ENCODE data around the gene PSKH1. TPM values are rescaled to one million over a fixed set of nuclear protein-coding genes. Genes with fewer than 3 reads are reported as not detected.
A peak's percentile ranks its signal among the peaks of the same experiment; 100 is the strongest.

The PSKH1 gene
- polyA plus RNA-seq, 2 of the 4 experiments (the other 2 are of a cell fraction), result 15.1 to 15.8 TPM

DNA sequence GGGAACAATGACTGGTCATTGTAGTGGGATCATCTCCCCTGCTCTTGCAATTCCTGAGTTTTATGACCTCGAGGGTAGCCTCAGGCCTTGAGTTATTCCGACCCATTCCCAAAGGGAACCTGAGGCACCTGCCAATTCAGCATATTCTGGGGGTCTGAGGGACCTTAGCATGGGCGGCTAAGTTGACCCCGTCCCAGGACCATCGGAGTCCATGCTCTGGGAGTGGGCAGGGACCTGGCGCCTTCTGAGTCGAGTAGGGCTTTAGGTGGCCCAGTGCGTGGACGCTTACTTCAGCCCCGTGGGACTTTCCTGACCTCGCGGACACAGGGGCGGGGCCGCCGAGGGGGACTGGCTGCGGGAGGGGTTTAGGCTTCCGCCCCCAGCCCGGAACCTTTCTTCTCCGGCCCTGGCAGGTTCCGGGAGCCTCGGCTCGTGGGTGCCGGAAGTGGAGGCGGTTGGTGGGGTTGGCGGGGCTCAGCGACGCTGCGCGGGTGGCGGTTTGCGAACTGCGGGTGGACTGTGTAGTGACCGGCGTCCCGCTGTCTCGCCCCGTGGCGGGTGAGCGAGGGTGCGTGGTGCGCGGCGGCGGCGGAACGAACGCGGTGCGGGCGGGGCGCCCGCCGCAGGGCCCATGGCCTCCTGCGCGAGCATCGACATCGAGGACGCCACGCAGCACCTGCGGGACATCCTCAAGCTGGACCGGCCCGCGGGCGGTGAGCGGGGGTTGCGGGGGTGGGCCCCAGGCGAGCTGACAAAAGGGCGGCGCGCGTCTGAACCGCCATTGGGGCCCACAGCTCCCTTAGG, 20.2 kb upstream of the PSKH1 start, which contains the start of gene EDC4 (continued):
- TF ChIP-seq, protein P1, sequence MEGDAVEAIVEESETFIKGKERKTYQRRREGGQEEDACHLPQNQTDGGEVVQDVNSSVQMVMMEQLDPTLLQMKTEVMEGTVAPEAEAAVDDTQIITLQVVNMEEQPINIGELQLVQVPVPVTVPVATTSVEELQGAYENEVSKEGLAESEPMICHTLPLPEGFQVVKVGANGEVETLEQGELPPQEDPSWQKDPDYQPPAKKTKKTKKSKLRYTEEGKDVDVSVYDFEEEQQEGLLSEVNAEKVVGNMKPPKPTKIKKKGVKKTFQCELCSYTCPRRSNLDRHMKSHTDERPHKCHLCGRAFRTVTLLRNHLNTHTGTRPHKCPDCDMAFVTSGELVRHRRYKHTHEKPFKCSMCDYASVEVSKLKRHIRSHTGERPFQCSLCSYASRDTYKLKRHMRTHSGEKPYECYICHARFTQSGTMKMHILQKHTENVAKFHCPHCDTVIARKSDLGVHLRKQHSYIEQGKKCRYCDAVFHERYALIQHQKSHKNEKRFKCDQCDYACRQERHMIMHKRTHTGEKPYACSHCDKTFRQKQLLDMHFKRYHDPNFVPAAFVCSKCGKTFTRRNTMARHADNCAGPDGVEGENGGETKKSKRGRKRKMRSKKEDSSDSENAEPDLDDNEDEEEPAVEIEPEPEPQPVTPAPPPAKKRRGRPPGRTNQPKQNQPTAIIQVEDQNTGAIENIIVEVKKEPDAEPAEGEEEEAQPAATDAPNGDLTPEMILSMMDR (IDR thresholded peaks at IDR 0.05), result no peak
- peak; percentile 76 for TF ChIP-seq KDM5A (IDR thresholded peaks at IDR 0.05)
- TF ChIP-seq, protein P2, sequence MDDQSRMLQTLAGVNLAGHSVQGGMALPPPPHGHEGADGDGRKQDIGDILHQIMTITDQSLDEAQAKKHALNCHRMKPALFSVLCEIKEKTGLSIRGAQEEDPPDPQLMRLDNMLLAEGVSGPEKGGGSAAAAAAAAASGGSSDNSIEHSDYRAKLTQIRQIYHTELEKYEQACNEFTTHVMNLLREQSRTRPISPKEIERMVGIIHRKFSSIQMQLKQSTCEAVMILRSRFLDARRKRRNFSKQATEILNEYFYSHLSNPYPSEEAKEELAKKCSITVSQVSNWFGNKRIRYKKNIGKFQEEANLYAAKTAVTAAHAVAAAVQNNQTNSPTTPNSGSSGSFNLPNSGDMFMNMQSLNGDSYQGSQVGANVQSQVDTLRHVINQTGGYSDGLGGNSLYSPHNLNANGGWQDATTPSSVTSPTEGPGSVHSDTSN (IDR thresholded peaks at IDR 0.05), result peak; percentile 82
- no peak for TF ChIP-seq CEBPB (IDR thresholded peaks at IDR 0.05)

DNA sequence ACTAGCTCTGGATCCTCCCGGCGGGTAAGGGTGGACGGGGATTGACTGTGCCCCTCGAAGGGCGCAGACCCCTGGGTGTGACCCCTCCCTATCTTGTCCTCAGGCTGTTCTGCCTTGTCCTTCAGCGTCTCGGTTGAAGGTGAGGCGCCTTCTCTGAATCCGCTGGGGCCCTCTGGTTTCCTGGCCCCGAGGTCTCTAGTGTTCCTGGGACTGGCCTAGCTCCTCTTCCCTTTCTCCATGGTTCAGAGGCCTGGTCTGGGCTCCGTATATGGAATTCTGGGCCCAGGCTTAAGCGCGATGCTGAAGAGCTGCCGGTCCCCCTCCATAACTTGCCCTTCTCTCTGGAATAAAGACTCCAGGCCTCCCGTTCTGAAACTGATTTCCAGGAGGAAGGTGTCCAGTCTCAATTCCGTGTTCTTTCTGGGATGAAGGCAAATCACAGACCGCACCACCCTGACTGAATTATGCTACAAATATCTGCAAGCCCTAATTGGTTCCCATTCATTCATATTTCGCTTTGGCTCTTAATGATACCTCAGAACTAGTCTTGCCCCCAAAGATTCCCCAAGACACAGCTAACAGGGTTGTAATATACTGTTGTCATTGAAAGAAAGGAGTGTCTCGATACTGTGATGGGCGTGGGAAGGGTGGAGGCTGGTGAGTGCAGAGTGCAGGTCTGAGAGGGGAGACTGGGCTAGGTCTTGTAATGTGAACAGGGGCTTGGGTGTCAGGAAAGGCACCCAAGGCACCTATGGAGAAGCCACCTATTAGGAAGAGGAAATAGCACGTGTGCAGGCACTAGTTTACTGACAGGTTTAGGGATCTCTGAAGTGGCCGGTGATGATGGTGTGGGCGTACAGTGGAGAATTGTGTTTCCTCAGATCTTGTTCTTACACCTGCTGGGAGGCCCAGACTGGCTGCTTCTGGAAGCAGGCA, 19.4 kb upstream of the PSKH1 start:
- FAIRE-seq (no peak), DNase-seq (ENCODE audit: low read depth in 1 of 2, low spot score in 1 of 2) (no peak), ATAC-seq (peak; percentile 1 to 47; a peak in 4 of 6 replicates)
- TF ChIP-seq RARB (CRISPR knock-in tag; IDR thresholded peaks at IDR 0.05), result no peak
- peak; percentile 9 for TF ChIP-seq PHF8 (IDR thresholded peaks at IDR 0.05; ENCODE audit: borderline replicate concordance, low read depth)
- H3K4me2 ChIP-seq, result peak overlapping the region; percentile 99
- H3K4me3 ChIP-seq, result peak overlapping the region; percentile 99
- H3K27ac ChIP-seq, result peak overlapping the region; percentile 95 to 97
- ChIA-PET POLR2A (interaction anchor here (0.8 to 0.9 kb wide), 2 partner anchors 11 to 28 kb away, joined by 4 to 5 read pairs; no protein-coding TSS in a partner anchor), CTCF (interaction anchor here (0.9 to 17.4 kb wide), 6 partner anchors 8 to 201 kb away, joined by 3 to 370 read pairs (median 6); partner anchors contain the start of genes CTRL, NRN1L and PSMB10)
- 14% methylated on average over 21 of the region's 23 CpGs for WGBS (ENCODE audit: missing lambda C conversion rate)
- peaks cover 24% of the 10 kb centered on the region; the same call in 2 of the 3 replicates for H3K4me1 ChIP-seq
- no peaks in the 10 kb centered on the region for H3K9me3 ChIP-seq

DNA sequence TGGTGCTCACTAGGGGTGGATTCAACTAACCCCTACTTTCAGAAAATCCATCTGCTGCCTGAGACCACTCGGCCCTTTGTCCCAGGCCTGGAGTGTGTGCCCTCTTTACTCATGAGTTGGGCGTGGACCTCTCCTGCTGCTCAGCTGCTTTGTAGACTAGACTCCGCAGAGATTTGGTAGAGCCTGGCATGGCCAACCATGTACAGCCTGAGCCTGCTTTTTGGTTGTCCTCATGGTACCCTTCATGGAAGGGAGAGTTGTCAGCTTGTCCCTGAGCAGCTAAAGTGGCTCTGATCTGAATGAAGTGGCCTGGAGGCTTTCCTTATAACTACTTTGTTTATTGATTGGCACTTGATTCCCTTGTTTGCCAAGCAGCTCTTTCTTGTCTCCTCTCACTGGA, 18.7 kb upstream of the PSKH1 start:
- WGBS (ENCODE audit: missing lambda C conversion rate), result 88% methylated on average over 3 of the region's 3 CpGs
- FAIRE-seq (no peak), DNase-seq (ENCODE audit: low read depth in 1 of 2, low spot score in 1 of 2) (no peak), ATAC-seq (no peak)
- H3K4me1 ChIP-seq, result peaks cover 24% of the 10 kb centered on the region; the same call in 2 of the 3 replicates
- no peaks in the 10 kb centered on the region for H3K9me3 ChIP-seq
- ChIA-PET CTCF (interaction anchor here (0.8 to 17.4 kb wide), 7 partner anchors 9 to 206 kb away, joined by 3 to 370 read pairs (median 4); partner anchors contain the start of genes CTRL, NRN1L and PSMB10), POLR2A (no interaction called here)
- peak overlapping the region; percentile 99 for H3K4me2 ChIP-seq
- peak overlapping the region; percentile 99; the same call in 2 of the 3 replicates for H3K4me3 ChIP-seq
- no peak overlapping the region for H3K27ac ChIP-seq
- TF ChIP-seq, protein P3, sequence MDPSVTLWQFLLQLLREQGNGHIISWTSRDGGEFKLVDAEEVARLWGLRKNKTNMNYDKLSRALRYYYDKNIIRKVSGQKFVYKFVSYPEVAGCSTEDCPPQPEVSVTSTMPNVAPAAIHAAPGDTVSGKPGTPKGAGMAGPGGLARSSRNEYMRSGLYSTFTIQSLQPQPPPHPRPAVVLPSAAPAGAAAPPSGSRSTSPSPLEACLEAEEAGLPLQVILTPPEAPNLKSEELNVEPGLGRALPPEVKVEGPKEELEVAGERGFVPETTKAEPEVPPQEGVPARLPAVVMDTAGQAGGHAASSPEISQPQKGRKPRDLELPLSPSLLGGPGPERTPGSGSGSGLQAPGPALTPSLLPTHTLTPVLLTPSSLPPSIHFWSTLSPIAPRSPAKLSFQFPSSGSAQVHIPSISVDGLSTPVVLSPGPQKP (IDR thresholded peaks at IDR 0.05; ENCODE audit: low read depth, low read length), result no peak
- TF ChIP-seq, protein P4, sequence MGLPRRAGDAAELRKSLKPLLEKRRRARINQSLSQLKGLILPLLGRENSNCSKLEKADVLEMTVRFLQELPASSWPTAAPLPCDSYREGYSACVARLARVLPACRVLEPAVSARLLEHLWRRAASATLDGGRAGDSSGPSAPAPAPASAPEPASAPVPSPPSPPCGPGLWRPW (IDR thresholded peaks at IDR 0.05), result no peak
- TF ChIP-seq HOXA7 (CRISPR knock-in tag; IDR thresholded peaks at IDR 0.05), result no peak
- TF ChIP-seq JUNB (IDR thresholded peaks at IDR 0.05), result no peak
- no peak for TF ChIP-seq CEBPB (IDR thresholded peaks at IDR 0.05)
- no peak for TF ChIP-seq NFE2L2 (conservative IDR thresholded peaks at IDR 0.05; ENCODE audit: low read length)
- TF ChIP-seq NPAS2 (CRISPR knock-in tag; IDR thresholded peaks at IDR 0.05; ENCODE audit: borderline replicate concordance), result no peak
- no peak for TF ChIP-seq CBX2 (IDR thresholded peaks at IDR 0.05; ENCODE audit: borderline replicate concordance, low read depth)
- TF ChIP-seq SMC3 (IDR thresholded peaks at IDR 0.05), result no peak
- TF ChIP-seq, protein P2 (IDR thresholded peaks at IDR 0.05), result no peak
- no peak for TF ChIP-seq MAZ (IDR thresholded peaks at IDR 0.05; ENCODE audit: borderline replicate concordance, low read depth, low read length)
- TF ChIP-seq, protein P5, sequence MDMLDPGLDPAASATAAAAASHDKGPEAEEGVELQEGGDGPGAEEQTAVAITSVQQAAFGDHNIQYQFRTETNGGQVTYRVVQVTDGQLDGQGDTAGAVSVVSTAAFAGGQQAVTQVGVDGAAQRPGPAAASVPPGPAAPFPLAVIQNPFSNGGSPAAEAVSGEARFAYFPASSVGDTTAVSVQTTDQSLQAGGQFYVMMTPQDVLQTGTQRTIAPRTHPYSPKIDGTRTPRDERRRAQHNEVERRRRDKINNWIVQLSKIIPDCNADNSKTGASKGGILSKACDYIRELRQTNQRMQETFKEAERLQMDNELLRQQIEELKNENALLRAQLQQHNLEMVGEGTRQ (IDR thresholded peaks at IDR 0.05), result no peak
- TF ChIP-seq, protein P6, sequence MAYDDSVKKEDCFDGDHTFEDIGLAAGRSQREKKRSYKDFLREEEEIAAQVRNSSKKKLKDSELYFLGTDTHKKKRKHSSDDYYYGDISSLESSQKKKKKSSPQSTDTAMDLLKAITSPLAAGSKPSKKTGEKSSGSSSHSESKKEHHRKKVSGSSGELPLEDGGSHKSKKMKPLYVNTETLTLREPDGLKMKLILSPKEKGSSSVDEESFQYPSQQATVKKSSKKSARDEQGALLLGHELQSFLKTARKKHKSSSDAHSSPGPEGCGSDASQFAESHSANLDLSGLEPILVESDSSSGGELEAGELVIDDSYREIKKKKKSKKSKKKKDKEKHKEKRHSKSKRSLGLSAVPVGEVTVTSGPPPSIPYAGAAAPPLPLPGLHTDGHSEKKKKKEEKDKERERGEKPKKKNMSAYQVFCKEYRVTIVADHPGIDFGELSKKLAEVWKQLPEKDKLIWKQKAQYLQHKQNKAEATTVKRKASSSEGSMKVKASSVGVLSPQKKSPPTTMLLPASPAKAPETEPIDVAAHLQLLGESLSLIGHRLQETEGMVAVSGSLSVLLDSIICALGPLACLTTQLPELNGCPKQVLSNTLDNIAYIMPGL (CRISPR knock-in tag; IDR thresholded peaks at IDR 0.05; ENCODE audit: borderline replicate concordance), result no peak
- TF ChIP-seq, protein P1 (IDR thresholded peaks at IDR 0.05), result no peak
- TF ChIP-seq ZNF302 (CRISPR knock-in tag; IDR thresholded peaks at IDR 0.05), result no peak
